HG03571 (cell line): ENCODE measurements around the gene TTC24.
"Not testable (repeated sequence)": the region's sequence is repeated elsewhere in the genome, so short reads cannot be mapped to it uniquely, and the experiment has no call there.

Source experiments
- ATAC-seq: cut with Tn5 transposase; IDR thresholded peaks from one replicate; pipeline ENCODE4 v1.9.1; 2021; ENCODE audit not compliant: unreplicated experiment

TTC24 gene

DNA sequence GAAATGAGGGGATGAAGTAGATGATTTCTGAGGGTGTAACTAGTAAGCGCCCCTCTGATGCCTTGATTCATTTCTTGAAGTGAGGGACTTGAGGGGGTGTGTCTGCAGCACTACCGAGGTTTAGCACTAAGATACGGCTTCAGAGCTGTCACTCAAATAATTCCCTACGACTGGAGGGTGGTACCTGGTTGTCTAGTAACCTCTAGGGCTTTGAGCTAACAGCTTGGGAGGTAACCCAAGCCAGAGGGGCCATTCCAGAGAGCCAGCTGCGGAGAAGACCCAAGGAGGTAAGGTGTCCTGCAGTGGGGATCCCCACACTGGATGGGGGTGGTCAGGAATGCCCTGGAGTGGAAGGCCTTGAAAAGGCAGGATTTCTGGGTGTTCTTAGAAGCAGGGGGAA lies at the start of gene TTC24:
Gene TTC24 (plus strand): TSS at position 252 of the 400 bp plus-strand sequence. CDS start 1,642 bp downstream, outside the sequence.
- no peak for ATAC-seq

DNA sequence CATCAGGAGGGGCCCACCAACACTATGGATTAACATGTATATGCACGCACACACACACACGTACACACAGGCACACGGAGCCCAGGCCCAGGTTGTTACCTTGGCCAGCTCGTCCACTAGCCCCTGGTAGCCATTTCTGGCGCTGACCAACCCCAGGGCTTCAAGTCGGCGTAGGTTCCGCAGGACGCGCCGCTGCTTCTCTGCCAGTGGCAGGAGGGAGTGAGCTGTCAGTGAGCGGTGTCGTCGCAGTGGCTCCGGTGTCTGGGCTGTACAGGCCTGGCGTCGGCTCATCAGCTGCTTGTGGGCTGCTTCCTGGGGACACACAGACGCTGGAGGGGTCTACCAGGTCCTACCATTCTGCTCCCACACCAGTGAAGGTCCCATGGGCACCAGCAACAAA lies 49.5 kb upstream of the TTC24 start:
- no peak for ATAC-seq

DNA sequence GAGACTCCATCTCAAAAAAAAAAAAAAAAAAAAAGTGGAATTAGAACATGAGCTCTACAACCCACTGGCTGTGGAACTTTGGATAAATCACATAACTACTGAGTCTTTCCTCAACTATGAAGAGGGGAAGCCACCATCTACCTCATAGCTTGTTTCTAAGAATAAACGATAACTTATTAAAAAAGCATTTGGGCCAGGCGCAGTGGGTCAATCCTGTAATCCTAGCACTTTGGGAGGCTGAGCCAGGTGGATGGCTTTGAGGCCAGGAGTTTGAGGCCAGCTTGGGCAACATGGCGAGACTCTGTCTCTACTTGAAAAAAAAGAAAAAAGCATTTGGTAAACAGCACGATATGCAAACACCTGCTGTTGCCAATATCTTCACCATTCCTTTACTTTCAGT lies 47.1 kb upstream of the TTC24 start:
- no peak for ATAC-seq

DNA sequence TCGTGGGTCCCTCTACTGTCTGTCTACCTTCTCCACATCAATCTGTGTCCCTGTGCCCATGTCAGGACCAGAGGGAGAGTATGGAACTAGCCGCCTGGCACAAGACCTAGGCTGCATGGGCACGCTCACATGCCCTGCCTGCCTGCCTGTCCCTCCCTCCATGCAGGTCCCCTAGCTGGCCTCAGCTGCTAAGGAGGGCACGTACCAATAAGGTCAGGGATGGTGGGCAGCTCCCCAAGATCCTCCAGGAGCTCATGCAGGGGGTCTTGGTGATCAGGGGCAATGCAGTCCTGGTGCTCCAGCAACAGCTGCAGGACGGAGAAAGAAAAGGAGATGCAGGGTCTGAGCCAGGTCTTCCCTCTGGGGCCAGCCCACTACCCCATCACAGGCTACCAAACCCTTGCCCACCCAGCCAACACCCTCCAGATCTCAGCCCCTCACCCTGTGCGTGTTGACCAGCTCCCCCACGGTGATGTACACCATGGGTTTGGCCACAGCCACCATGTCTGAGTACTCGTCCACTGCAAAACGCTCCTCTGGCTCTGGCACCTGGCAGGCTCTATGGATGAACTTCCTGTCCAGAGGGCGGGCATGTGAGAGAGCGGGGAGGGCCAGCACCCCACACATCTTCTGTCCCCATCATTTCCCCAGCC lies 45.8 kb upstream of the TTC24 start:
- ATAC-seq, result no peak

DNA sequence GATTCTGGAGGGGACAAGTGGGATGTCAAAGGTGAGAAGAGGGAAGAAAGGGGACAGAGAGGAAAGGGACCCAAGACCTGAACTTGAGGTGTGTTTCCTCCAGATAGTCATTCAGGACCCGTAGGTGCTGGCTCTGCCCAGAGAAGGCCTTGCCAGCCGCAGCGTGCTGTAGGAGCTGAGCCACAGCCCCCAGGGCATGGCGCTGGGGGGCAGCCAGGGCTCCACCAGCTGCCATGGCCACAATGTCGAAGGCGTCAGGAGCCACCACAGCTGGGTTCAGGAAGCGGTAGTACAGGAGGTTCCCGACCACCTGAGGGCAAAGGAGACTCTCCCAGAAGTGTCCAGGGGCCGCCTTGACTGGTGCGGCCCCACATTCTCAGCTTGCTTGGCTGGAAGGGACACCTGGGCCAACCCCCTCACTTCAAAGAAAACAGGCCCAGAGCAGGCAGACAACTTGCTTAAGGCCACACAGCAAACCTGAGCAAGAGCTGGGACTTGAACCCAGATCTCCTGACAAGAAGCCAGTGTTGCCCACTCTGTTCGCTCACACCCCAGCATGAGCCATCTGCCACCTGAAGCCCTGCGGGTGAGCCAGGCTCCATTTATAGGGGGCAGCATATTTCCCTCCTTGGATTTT lies 45.0 kb upstream of the TTC24 start:
- no peak for ATAC-seq

DNA sequence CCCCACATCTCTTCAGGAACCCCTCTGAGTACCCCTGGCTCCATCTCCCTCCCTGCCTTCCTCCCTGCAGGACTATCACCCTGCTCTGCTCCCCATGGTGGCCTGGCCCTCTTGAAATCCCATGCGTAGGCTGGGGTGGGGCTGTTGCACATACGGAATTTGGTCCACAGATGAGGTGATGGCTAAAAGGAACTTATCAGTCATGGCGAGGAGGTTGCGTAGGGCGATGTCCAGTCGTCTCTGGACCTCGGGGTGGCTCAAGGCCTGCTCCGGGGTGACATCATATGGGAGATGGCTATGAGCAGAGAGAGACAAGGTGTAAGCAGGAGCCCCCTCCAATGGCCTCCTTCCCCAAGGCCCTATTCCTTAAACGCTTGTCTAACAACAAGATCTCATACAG lies 42.5 kb upstream of the TTC24 start:
- ATAC-seq, result no peak

DNA sequence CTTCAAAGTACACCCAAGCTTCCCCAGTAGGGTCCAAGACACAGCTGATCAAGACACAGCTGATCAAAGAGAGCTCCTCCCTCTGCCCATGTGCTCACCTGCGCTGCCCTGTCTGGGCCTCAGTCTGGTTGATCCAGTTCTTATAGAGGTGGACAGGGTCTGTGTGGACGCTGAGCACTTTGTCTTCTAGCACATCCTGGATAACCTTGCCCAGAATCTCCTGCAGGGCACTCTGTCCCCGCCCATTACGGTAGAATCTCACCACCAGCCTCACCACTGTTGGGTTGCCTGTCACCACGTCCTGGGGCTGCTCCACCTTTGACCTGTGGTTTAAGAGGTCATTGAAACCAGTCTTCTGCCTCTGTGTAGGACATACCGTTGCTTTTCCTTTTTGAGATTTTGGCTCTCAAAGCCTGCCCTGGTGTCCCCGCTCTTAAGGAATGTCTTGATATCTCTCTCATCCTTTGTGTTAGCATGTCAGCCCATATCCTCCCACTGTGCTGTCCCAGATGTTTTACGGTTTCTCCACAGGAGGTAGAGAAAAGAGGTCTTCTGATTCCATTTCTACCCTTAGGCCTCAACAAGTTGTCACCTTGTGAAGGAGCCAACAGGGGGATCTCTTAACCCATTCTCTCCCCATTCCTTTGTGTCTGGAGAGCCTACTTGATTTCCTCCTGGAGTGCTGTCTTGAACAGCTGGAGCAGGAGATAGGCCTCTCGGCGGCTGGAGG lies 40.6 kb upstream of the TTC24 start:
- ATAC-seq, result no peak

DNA sequence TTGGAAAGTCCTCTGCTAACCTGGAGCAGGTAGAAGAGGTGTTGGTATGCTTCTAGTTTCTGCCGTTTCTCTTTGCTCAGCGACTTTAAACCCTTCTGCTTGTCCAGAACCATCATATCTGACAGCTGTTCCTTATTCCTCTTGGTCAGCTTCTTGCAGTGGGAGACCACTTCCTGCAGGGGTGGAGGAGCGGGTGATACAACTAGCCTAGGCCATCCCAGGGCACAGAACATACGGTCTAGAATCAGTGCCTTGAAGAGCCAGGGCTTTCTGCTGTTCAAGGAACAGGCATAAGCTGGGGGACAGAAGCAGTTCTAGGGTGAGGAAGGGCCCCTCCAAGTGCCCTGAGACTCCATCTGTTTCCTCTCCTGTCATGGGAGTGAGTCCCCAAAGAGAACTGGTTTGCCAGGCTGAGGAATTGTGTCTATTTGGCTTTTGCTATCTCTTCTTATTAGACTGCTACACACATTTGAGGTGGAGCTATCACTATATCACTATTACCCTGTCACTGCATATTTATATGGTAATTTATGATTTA lies 39.6 kb upstream of the TTC24 start:
- ATAC-seq, result no peak

DNA sequence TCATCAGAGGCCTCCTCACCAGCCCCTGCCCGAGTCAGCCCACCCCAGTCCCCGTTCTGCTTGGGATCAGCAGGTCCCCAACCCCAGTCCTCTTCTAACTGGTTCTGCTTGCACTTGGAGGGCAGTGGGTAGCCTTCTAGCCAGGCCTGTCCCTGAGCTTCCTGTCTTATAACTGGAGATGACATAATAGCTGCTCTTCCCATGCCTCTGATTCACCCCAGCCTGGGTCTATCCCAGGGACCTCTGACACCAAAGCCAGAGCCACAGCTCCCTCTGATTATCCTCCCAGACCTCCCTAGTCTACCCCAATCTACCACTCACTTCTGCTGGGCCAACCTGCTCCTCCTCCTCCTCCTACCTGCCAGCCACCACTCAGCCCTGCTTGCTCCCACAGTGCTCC lies 38.6 kb upstream of the TTC24 start:
- no peak for ATAC-seq

DNA sequence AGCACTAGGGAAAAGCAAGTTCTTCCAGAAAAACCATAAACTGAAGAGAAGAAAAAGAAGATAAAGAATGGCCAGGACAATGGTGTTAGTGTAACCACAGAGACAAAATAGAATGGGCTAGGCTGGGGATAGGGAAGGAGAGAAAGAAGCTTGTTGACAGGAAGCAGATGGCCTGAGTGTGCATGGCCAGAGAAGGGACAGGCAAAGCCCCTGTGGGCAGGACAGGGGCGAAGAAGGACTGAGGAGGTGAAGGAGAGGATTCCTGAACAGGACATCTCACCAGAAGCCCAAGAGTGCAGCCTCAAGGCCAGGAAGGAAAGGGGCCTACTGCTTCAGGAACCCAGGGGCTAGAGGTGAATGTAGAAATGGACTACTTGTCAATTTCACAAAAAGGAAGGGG lies 36.5 kb upstream of the TTC24 start:
- ATAC-seq, result no peak

DNA sequence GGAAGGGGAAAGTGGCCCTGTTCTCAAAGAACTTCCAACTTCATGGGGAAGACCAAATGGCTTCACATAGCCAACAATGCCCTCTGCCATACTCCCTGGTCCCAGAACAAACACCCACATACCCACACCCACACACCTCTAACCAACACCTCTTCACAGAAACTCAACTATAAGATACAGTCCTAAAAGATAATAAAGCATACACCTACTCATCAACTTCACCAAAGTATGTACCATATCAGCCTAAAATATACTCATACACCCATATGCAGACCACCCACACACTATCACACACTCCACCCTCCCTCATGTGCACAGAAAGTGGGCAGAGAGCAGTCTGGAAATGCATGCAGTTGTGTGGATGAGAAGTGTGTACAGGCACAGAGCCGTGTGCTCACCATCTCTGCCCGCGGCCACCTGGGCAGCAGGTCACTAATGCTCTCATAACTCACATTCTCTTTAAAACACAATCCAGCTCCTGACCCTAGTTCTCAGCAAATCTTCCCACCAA lies 34.9 kb upstream of the TTC24 start:
- ATAC-seq, result no peak

DNA sequence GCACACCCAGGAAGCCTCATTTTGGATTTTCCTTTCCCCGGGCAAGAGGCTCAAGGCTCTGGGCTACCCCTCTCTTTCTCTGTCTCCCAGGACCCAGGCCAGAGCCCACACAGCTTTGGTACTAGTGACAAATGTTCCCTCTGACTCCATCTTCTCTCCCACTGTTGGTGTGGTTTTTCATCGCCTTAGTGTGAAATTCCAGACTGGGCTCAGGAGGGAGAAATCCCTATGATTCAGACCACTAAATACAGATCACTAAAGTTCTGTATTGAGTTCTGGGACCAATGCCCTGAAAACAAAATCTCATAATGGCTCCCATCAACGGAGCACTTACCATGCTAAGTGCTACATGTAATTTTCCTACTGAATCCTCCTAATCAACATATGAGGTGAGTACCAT lies 33.3 kb upstream of the TTC24 start:
- no peak for ATAC-seq

DNA sequence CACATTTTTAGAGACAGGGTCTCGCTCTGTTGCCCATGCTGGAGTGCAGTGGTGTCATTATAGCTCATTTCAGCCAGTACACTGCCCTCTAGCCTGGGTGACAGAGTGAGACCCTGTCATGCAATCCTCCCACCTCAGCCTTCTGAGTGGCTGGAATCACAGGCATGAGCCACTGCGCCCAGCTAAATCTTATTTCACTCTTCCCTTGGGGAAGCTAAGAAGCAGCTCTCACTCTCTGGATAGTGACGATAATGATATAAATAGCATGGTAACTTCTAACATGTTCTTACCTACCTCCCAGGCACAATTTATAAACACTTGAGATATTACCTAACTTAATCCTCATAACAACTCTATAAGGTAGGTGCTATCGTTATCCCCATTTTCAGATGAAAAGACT lies 32.1 kb upstream of the TTC24 start:
- no peak for ATAC-seq

DNA sequence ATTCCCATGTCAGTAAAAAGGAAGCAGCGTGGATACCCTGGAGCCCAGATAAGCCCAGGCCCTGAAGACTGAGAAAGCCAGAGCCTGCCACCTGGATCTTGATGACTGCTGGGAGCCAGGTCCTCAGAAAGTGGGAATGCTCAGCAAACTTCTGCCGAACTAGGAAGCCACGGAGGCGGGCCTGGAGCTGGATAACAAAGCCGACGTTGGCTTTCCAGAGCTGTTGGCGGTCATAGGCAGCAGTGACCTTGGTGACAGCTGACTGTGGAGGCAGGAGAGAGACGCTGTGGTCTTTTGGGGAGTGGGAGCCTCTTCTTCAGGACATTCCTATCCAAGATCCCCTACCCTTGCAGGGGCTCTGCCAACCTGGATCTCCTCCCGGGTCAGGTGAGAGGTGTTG lies 31.5 kb upstream of the TTC24 start:
- ATAC-seq, result no peak

DNA sequence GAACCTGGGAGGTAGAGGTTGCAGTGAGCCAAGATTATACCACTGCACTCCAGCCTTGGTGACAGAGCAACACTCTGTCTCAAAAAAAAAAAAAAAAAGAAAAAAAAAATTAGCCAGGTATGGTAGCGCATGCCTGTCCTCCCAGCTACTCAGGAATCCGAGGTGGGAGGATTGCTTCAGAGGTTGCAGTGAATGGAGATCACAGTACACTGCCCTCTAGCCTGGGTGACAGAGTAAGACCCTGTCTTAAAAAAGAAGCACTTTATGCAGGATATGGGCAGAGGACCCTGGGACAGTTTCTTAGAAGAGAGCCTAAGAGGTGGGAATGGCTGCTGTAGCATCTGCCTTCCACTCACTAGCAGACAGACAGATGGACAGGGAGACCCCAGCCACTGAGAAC lies 30.1 kb upstream of the TTC24 start:
- ATAC-seq, result no peak

DNA sequence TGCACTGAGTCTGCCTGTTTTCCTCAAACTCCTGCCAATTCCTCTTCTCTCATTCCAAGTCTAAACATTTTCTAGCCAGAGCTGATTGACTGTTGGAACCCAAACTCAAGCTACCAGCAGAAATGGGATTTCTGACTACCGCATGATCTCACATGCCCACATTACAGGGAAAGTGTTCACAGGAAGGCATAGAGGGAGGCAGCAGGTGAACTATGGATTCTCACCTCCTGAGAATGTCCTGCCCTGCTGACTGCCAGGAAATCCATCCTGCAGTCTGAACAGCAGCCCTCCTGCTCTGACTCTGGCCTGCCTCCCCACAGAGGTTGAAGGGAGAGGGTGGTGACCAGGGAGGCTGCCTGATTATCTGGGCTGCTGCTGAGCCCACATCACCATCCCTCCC lies 29.7 kb upstream of the TTC24 start:
- no peak for ATAC-seq

DNA sequence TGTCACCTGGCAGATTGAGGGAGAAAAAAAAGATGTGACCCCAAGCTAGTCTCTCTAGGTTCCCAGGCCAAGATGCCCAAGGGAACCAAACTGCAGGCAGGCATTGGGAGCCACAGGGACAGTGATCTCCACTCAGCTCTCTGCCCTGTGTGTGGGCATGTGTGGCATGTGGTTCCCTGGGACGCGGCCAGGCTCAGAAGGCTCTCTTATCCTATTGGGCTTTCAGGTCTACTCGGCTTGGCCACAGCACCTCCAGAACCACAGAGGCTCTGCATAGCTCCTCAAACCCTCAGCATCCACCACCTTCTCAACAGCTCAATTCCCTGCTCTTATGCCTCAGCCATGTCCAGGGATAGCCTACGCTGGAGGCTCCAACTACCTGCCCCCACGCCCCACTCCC lies 29.2 kb upstream of the TTC24 start:
- ATAC-seq, result no peak

DNA sequence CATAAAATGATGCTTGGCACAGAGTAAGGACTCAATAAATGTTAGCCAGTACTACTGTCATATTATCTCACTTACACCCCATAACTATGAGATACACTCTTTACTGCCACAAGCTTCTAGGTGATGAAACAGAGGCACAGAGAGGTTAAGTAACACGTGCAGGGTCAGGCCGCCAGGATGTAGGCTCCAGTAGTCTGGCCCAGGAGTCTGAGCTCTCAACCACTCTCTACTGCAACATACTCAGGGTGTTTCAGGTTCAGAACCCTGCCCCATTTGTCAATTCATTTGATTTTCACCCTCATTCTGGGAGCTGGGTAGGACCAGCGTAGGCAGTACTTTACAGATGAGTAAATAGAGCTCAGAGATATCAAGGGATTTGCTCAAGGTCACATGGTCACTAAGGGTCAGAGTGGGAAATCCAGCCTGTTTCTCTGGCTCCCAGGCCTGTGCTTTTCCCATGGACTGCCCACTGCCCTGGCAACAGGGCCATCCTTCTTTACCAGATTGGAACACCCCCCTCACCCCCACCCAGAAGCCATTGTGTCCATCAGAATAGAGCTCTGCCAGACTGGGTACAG lies 28.4 kb upstream of the TTC24 start:
- no peak for ATAC-seq

DNA sequence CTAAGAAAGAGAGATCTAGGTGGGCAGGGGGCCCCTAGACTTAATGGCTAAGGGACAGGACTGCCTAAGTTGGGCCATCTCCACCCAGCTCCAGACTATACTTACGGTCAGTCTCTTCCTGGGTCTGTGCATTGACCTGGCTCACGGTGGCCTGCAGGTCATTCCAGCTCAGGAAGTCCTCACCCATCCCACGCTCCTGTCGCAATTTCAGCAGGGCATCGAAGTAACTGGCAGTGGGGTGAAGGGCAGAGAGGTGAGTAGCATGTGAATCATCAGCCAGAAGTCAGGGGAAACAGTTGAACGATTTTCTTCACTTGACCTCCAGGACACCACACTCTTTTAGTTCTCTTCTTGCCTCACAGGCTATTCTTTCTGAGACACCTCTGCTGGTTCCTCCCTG lies 27.7 kb upstream of the TTC24 start:
- no peak for ATAC-seq

DNA sequence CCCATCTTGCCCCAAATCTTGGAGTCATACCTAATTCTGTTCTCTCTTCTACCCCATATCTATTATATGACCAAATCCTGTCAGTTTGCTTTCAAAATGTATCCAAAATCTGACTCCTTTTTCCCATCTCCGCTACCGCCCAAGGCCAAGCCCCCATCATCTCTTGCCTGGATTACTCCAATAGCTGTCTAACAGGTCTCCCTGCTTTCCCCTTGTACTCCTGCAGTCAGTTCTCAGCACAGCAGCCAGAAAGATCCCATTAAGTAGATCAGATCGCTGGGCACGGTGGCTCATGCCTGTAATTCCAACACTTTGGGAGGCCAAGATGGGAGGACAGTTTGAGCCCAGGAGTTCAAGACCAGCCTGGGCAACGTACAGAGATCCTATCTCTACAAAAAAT lies 27.0 kb upstream of the TTC24 start:
- ATAC-seq, result no peak

DNA sequence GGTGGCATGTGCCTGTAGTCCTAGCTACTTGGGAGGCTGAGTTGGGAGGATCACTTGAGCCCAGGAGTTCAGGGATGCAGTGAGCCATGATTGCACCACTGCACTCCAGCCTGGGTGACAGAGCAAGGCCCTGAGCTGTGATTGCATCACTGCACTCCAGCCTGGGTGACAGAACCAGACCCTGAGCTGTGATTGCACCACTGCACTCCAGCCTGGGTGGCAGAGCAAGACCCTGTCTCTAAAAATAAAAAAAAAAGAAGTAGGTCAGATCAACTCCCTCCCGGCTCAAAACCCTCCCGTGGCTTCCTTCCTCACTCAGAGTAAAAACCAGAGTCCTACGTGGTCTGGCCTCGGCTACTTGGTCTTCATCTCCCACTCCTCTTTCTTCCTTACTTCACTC lies 26.6 kb upstream of the TTC24 start:
- not testable (repeated sequence) for ATAC-seq
